NT2/D1 (cell line): ENCODE results near the gene RELT.

Experiments used
- DNase-seq: peaks from one replicate; pipeline ENCODE4 v3.0.0-alpha.2; 2011; ENCODE audit warnings: low read depth, low spot score
- H3K27me3 ChIP-seq: 2 replicates; pipeline ENCODE4 v1.6.0; 2011; ENCODE audit warnings: mild to moderate bottlenecking; ENCODE audit not compliant: insufficient read length, insufficient read depth
- H3K36me3 ChIP-seq: 2 replicates; pipeline ENCODE4 v1.6.1; 2011; ENCODE audit warnings: mild to moderate bottlenecking, low read length, mixed read lengths; ENCODE audit not compliant: insufficient read depth, insufficient read length
- H3K4me1 ChIP-seq: 2 replicates; pipeline ENCODE4 v1.5.1; 2011; ENCODE audit not compliant: insufficient read depth, insufficient read length
- H3K4me3 ChIP-seq: 2 replicates; pipeline ENCODE4 v1.5.1; 2011; ENCODE audit warnings: low read depth; ENCODE audit not compliant: insufficient read length
- H3K9ac ChIP-seq: 2 replicates; pipeline ENCODE4 v1.6.0; 2011; ENCODE audit warnings: low read depth; ENCODE audit not compliant: insufficient read length
- H3K9me3 ChIP-seq: 2 replicates; pipeline ENCODE4 v1.5.1; 2011; ENCODE audit warnings: mild to moderate bottlenecking, low read length; ENCODE audit not compliant: insufficient read depth
- SUZ12 ChIP-seq: IDR thresholded peaks from 2 replicates; pipeline ENCODE4 v1.6.1; 2011; ENCODE audit not compliant: insufficient read length, insufficient read depth; ENCODE audit errors: extremely low read depth
- YY1 ChIP-seq: IDR thresholded peaks from 2 replicates; pipeline ENCODE4 v1.6.1; 2011; ENCODE audit not compliant: insufficient read length, insufficient read depth
- ZNF274 ChIP-seq: IDR thresholded peaks from 2 replicates; pipeline ENCODE4 v1.6.1; 2011; ENCODE audit warnings: mild to moderate bottlenecking, low read depth, low read length

The RELT gene

DNA sequence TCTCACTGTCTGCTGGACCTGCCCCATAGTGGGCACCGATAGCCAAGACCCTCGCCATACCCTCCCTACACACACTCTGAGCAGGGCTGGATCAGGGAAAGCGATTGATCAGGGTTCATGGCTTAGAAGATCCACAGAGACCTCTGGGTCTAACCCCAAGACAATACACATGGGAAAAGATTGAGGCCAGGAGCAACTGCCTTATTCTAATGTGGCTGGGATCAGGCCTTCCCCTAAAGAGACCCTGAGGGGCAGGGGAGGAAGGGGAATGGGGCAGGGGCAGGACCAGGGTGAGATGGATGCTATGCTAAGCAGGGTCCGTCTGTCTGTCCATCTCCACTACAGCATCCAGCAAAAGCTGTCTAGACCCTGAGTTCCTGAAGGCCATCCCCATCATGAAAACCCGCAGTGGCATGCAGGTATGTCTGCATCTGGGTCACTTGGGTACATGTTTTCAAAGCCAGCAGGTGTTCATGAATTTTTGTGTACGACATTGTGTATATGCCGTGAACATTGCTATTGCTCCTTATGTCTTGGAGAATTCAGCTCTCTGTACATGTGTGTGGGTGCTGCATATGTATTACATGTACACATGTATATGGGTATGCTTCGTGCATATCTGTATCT lies 15.3 kb upstream of the RELT start:
- no peak for DNase-seq
- peaks cover 9% of the 10 kb centered on the region for H3K4me1 ChIP-seq
- H3K9ac ChIP-seq = no peak overlapping the region
- no peaks in the 10 kb centered on the region for H3K9me3 ChIP-seq
- TF ChIP-seq ZNF274 = no peak
- no peak for TF ChIP-seq YY1
- no peak for TF ChIP-seq SUZ12
- H3K27me3 ChIP-seq = no peaks in the 10 kb centered on the region
- no peak overlapping the region for H3K4me3 ChIP-seq
- peaks cover 88% of the 10 kb centered on the region for H3K36me3 ChIP-seq

GRCh38 chr11:73361953-73362776 lies 14.0 kb upstream of the RELT start:
- TF ChIP-seq YY1 (no peak), ZNF274 (no peak), SUZ12 (no peak)
- H3K9ac ChIP-seq = peak overlapping the region; percentile 50
- H3K4me3 ChIP-seq = peak overlapping the region; percentile 2
- H3K36me3 ChIP-seq = peaks cover 87% of the 10 kb centered on the region
- DNase-seq = peak; percentile 35
- no peaks in the 10 kb centered on the region for H3K27me3 ChIP-seq
- H3K4me1 ChIP-seq = peaks cover 9% of the 10 kb centered on the region
- no peaks in the 10 kb centered on the region for H3K9me3 ChIP-seq

GRCh38 chr11:73363147-73363546 lies 13.1 kb upstream of the RELT start:
- peaks cover 89% of the 10 kb centered on the region for H3K36me3 ChIP-seq
- H3K4me1 ChIP-seq = peaks cover 9% of the 10 kb centered on the region
- H3K27me3 ChIP-seq = no peaks in the 10 kb centered on the region
- no peak overlapping the region for H3K4me3 ChIP-seq
- no peaks in the 10 kb centered on the region for H3K9me3 ChIP-seq
- no peak for DNase-seq
- H3K9ac ChIP-seq = no peak overlapping the region
- no peak for TF ChIP-seq SUZ12
- no peak for TF ChIP-seq ZNF274
- no peak for TF ChIP-seq YY1

DNA sequence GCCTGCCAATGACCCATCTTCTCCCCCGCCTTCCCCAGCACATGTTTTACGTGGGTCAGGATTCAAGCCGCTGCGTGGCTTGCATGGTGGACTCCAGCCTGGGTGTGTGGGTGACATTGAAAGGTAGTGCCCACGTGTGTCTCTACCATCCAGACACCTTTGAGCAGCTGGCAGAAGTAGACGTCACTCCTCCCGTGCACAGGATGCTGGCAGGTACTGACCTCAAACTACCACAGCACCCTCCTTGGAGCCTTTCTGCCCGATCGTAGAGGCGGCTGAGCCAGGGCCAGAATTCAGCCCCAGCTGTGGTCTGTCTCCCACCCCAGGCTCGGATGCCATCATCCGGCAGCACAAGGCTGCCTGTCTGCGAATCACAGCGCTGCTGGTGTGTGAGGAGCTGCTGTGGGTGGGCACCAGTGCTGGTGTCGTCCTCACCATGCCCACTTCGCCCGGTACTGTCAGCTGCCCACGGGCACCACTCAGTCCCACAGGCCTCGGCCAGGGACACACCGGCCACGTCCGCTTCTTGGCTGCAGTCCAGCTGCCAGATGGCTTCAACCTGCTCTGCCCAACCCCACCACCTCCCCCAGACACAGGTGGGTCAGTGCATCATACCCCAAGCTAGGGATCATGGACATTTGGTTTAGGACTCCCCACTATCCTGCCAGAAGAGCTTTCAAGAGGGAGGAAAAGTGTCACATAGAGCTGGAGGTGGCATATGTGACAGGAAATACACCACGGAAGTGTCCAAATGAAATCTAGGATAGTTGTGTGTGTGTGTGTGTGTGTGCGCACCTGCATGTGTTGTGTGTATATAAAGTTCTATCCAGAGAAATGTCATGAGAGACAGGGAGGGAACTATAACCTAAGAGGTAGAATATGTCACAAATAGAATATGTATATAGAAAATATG lies 10.6 kb upstream of the RELT start:
- H3K36me3 ChIP-seq = peaks cover 74% of the 10 kb centered on the region
- H3K27me3 ChIP-seq = no peaks in the 10 kb centered on the region
- H3K4me3 ChIP-seq = no peak overlapping the region
- no peaks in the 10 kb centered on the region for H3K9me3 ChIP-seq
- H3K9ac ChIP-seq = no peak overlapping the region
- TF ChIP-seq SUZ12 = no peak
- TF ChIP-seq ZNF274 = no peak
- TF ChIP-seq YY1 = no peak
- no peak for DNase-seq
- peaks cover 6% of the 10 kb centered on the region for H3K4me1 ChIP-seq

DNA sequence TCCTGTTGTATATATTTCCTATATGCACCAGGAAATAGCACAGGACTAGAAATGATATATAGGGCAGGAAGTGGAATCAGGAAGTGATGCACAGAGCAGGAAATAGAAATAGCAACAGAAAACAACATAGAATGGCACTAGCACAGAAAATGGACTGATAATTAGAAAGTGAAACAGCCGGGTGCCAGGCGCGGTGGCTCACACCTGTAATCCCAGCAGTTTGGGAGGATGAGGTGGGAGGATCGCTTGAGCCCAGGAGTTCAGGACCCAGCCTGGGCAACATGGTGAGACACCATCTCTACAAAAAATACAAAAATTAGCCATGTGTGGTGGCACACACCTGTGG lies 10.0 kb upstream of the RELT start:
- Histone ChIP-seq H3K36me3 (peaks cover 67% of the 10 kb centered on the region), H3K9ac (no peak overlapping the region), H3K27me3 (no peaks in the 10 kb centered on the region), H3K4me1 (peaks cover 6% of the 10 kb centered on the region), H3K9me3 (no peaks in the 10 kb centered on the region), H3K4me3 (no peak overlapping the region)
- DNase-seq = no peak
- TF ChIP-seq YY1 (no peak), SUZ12 (no peak), ZNF274 (no peak)

GRCh38 chr11:73366953-73367352 lies 9.2 kb upstream of the RELT start:
- H3K9ac ChIP-seq = no peak overlapping the region
- no peaks in the 10 kb centered on the region for H3K27me3 ChIP-seq
- peaks cover 6% of the 10 kb centered on the region for H3K4me1 ChIP-seq
- H3K36me3 ChIP-seq = peaks cover 62% of the 10 kb centered on the region
- no peak overlapping the region for H3K4me3 ChIP-seq
- no peaks in the 10 kb centered on the region for H3K9me3 ChIP-seq
- DNase-seq = no peak
- TF ChIP-seq ZNF274 (no peak), YY1 (no peak), SUZ12 (no peak)

GRCh38 chr11:73367482-73368024 lies 8.6 kb upstream of the RELT start:
- no peak overlapping the region for H3K9ac ChIP-seq
- H3K27me3 ChIP-seq = no peaks in the 10 kb centered on the region
- peaks cover 59% of the 10 kb centered on the region for H3K36me3 ChIP-seq
- H3K4me1 ChIP-seq = peaks cover 3% of the 10 kb centered on the region
- no peak for TF ChIP-seq SUZ12
- TF ChIP-seq YY1 = no peak
- TF ChIP-seq ZNF274 = no peak
- DNase-seq = no peak
- H3K4me3 ChIP-seq = no peak overlapping the region
- H3K9me3 ChIP-seq = no peaks in the 10 kb centered on the region
